ENCODE measurements around the gene MYO5A. TPM values are rescaled to one million over a fixed set of nuclear protein-coding genes. Genes with fewer than 3 reads are reported as not detected.
"Not testable (repeated sequence)": the region's sequence is repeated elsewhere in the genome, so short reads cannot be mapped to it uniquely, and the experiment has no call there.

MYO5A gene
- total RNA-seq, 1 experiment from 2014 or later, result 21.8 TPM

DNA sequence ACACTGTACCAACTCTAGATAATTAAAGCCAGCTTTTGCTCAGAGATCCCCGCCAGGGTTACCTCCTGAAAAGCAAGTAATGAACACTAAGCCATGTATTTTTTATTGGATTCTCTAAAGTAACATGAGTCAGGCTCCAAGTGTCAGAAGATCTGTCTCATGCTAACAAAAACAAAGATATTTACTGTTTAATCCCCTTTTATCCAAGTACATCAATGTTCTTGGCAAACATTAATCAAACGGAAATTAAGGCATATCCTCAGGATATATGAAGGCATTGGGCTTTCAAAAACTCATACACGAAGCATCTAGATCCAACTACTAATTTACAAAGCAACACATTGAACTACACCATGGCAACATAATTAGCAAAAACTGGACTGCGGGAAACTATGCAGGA, 37.2 kb downstream of the MYO5A start:
- Mint-ChIP-seq H3K9me3 (no peaks in the 10 kb centered on the region), H3K27ac (peak overlapping the region in 1 of 3 experiments; percentile 20; a peak in 1 of 7 replicates), H3K27me3 (ENCODE audit: low read depth) (no peaks in the 10 kb centered on the region), H3K4me1 (peaks cover 13 to 16% of the 10 kb centered on the region in 2 experiments), H3K4me3 (no peak overlapping the region), H3K36me3 (ENCODE audit: insufficient read depth in 1 of 3, low read depth in 3 of 3) (no peaks in the 10 kb centered on the region)
- Histone ChIP-seq H2BK15ac (ENCODE audit: low read depth, low read length) (no peak overlapping the region), H2AFZ (ENCODE audit: low read length) (no peak overlapping the region), H3K4me2 (ENCODE audit: insufficient read depth, insufficient read length, low read length) (no peak overlapping the region), H2BK120ac (ENCODE audit: low read depth, low read length, poor library complexity, severe bottlenecking) (no peak overlapping the region), H2BK12ac (ENCODE audit: insufficient read length, low read depth, low read length) (no peak overlapping the region), H3K23me2 (ENCODE audit: insufficient read length, low read depth, low read length, poor library complexity, severe bottlenecking) (no peaks in the 10 kb centered on the region), H3K79me1 (ENCODE audit: insufficient read depth, low read depth, low read length, poor library complexity, severe bottlenecking) (peaks cover 6% of the 10 kb centered on the region), H2BK20ac (ENCODE audit: low read depth, low read length, poor library complexity, severe bottlenecking) (no peak overlapping the region), H4K91ac (ENCODE audit: insufficient read length, low read depth, low read length) (no peak overlapping the region), H3K9me3 (ENCODE audit: control insufficient read depth, low read depth, low read length) (no peaks in the 10 kb centered on the region), H2BK5ac (ENCODE audit: insufficient read length, low read length) (no peak overlapping the region), H3K4me1 (ENCODE audit: insufficient read depth, low read length) (peaks cover 2% of the 10 kb centered on the region; the same call in 1 of the 2 replicates), H4K8ac (replicated peaks; ENCODE audit: insufficient read length, low read depth, low read length) (no peak overlapping the region), H3K4ac (ENCODE audit: low read depth, low read length) (no peak overlapping the region), H4K20me1 (ENCODE audit: control insufficient read depth, insufficient read depth, insufficient read length) (no peaks in the 10 kb centered on the region), H3T11ph (ENCODE audit: low read length) (no peak overlapping the region), H3K23ac (ENCODE audit: insufficient read length, low read depth, low read length) (no peak overlapping the region), H3K27ac (ENCODE audit: insufficient read length, low read depth, low read length) (no peak overlapping the region), H3K79me2 (ENCODE audit: insufficient read depth, low read length) (no peaks in the 10 kb centered on the region; the same call in 1 of the 2 replicates), H3K18ac (ENCODE audit: insufficient read length, low read depth, low read length) (no peak overlapping the region), H3K14ac (ENCODE audit: insufficient read depth, low read length) (no peak overlapping the region), H3K27me3 (ENCODE audit: insufficient read depth, low read length) (no peaks in the 10 kb centered on the region), H4K5ac (ENCODE audit: insufficient read length, low read depth, low read length) (no peak overlapping the region), H2AK5ac (ENCODE audit: insufficient read length, low read length) (no peak overlapping the region), H3K56ac (ENCODE audit: insufficient read length, low read depth, low read length) (no peak overlapping the region), H3K9ac (ENCODE audit: extremely low read depth, insufficient read length, low read length) (no peak overlapping the region)
- WGBS (ENCODE audit: extremely low coverage, insufficient read length, low lambda C conversion rate), result no CpG with 5 or more reads among the region's 4 CpGs
- no peak for DNase-seq
- TF ChIP-seq, protein P1, sequence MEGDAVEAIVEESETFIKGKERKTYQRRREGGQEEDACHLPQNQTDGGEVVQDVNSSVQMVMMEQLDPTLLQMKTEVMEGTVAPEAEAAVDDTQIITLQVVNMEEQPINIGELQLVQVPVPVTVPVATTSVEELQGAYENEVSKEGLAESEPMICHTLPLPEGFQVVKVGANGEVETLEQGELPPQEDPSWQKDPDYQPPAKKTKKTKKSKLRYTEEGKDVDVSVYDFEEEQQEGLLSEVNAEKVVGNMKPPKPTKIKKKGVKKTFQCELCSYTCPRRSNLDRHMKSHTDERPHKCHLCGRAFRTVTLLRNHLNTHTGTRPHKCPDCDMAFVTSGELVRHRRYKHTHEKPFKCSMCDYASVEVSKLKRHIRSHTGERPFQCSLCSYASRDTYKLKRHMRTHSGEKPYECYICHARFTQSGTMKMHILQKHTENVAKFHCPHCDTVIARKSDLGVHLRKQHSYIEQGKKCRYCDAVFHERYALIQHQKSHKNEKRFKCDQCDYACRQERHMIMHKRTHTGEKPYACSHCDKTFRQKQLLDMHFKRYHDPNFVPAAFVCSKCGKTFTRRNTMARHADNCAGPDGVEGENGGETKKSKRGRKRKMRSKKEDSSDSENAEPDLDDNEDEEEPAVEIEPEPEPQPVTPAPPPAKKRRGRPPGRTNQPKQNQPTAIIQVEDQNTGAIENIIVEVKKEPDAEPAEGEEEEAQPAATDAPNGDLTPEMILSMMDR (conservative IDR thresholded peaks at IDR 0.05), result no peak

DNA sequence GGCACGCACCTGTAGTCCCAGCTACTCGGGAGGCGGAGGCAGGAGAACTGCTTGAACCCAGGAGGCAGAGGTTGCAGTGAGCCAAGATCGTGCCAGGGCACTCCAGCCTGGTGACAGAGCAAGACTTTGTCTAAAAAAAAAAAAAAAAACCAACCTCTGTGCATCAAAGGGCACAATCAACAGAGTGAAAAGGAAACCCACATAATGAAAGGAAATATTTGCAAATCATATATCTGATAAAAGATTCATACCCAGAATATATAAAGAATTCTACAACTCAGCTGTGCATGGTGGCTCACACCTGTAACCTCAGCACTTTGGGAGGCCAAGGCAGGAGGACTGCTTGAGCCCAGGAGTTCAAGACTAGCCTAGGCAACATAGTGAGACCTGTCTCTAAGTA, 39.2 kb downstream of the MYO5A start:
- not testable (repeated sequence) for H3K9me3 ChIP-seq (ENCODE audit: control insufficient read depth, low read depth, low read length); H4K91ac ChIP-seq (ENCODE audit: insufficient read length, low read depth, low read length); H3T11ph ChIP-seq (ENCODE audit: low read length); H3K79me1 ChIP-seq (ENCODE audit: insufficient read depth, low read depth, low read length, poor library complexity, severe bottlenecking); H3K4ac ChIP-seq (ENCODE audit: low read depth, low read length); H2BK5ac ChIP-seq (ENCODE audit: insufficient read length, low read length); H2BK15ac ChIP-seq (ENCODE audit: low read depth, low read length); H3K4me3 Mint-ChIP-seq; H3K4me1 ChIP-seq (ENCODE audit: insufficient read depth, low read length); H2BK20ac ChIP-seq (ENCODE audit: low read depth, low read length, poor library complexity, severe bottlenecking); H3K79me2 ChIP-seq (ENCODE audit: insufficient read depth, low read length); H3K27ac Mint-ChIP-seq; H4K5ac ChIP-seq (ENCODE audit: insufficient read length, low read depth, low read length); H3K23ac ChIP-seq (ENCODE audit: insufficient read length, low read depth, low read length); H3K27me3 ChIP-seq (ENCODE audit: insufficient read depth, low read length); H3K18ac ChIP-seq (ENCODE audit: insufficient read length, low read depth, low read length); H3K9me3 Mint-ChIP-seq; H2AFZ ChIP-seq (ENCODE audit: low read length); H2BK12ac ChIP-seq (ENCODE audit: insufficient read length, low read depth, low read length); H2BK120ac ChIP-seq (ENCODE audit: low read depth, low read length, poor library complexity, severe bottlenecking); H3K36me3 Mint-ChIP-seq (ENCODE audit: insufficient read depth in 1 of 3, low read depth in 3 of 3); H3K14ac ChIP-seq (ENCODE audit: insufficient read depth, low read length); H3K27ac ChIP-seq (ENCODE audit: insufficient read length, low read depth, low read length); DNase-seq; H3K9ac ChIP-seq (ENCODE audit: extremely low read depth, insufficient read length, low read length); H3K27me3 Mint-ChIP-seq (ENCODE audit: low read depth); H4K8ac ChIP-seq (replicated peaks; ENCODE audit: insufficient read length, low read depth, low read length); H2AK5ac ChIP-seq (ENCODE audit: insufficient read length, low read length); H3K23me2 ChIP-seq (ENCODE audit: insufficient read length, low read depth, low read length, poor library complexity, severe bottlenecking); H3K4me2 ChIP-seq (ENCODE audit: insufficient read depth, insufficient read length, low read length); H3K56ac ChIP-seq (ENCODE audit: insufficient read length, low read depth, low read length); H4K20me1 ChIP-seq (ENCODE audit: control insufficient read depth, insufficient read depth, insufficient read length)
- no CpG with 5 or more reads among the region's 4 CpGs for WGBS (ENCODE audit: extremely low coverage, insufficient read length, low lambda C conversion rate)
- peaks cover 23 to 25% of the 10 kb centered on the region in 2 experiments for H3K4me1 Mint-ChIP-seq
